GM18505 (cell line): ENCODE results near the gene LYRM9.
"Not testable (repeated sequence)": the region's sequence is repeated elsewhere in the genome, so short reads cannot be mapped to it uniquely, and the experiment has no call there.

Experiments used
- ATAC-seq: cut with Tn5 transposase; IDR thresholded peaks from one replicate; pipeline ENCODE4 v1.9.1; 2021; ENCODE audit not compliant: unreplicated experiment
- POLR2A ChIP-seq: IDR thresholded peaks from 4 replicates; pipeline ENCODE4 v1.6.1; 2011; ENCODE audit warnings: borderline replicate concordance; ENCODE audit not compliant: insufficient read depth, insufficient read length; ENCODE audit errors: extremely low read depth

LYRM9 gene

DNA sequence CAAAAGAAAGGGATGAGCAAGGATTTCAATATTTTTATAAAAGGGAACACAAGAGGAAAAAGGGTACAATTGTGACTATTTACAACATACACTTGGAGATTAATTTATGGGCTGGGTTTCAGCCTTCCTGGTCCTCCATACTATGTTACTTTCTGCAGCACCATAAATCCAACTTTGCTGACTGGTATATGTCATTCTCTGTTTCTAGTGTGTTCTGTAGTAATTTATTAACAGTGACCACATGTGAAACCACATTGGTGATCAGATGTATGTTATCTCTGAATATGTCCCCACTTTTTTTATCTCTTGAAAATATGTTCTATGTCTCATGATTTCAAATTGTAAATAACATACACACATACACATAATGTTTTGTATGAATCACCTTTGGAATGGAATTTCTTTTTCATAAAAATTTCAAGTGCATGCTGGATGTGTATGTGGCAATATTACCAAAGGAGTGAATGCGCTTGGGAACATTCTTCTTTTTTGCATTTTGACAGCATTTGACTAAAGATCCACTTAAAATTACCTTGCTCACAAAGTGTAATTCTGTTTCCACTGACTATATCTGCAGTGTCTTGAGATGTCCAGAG lies 2.9 kb upstream of the LYRM9 start:
- no peak for ATAC-seq
- no peak for TF ChIP-seq POLR2A

DNA sequence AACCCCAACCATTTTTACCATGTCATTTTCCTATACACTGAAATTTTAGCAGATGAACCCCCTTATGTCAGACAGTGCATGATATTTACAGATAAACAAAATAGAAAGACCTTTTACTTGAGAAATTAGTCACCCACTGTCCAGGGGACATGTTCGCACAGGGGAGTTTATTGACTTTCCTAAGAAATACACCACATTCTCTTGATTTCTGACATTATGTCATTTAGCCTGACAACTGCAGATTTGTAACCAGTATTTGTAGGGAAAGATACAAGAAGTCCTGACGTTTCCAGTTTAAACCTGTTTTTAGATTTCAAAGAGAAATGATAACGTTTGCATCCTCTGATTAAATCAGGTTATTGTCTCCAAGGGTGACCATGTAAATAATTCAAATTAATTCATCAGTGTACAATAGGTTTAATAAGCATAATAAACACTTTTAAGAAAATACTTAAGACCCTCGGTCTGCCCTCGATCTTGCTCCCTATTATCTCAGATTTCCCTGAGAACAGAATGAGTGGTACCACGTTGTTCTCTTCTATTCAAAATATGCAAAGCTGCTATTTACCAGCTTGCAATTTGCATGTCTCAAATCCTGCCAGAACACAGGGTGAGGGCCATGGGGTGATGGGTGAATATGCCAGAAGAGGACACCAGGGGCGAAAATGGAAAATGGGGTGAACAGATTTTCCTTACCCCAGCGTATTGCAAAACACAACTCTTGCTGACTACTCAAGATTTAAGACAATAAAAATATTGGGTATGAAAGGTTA lies 2.1 kb upstream of the LYRM9 start:
- no peak for ATAC-seq

DNA sequence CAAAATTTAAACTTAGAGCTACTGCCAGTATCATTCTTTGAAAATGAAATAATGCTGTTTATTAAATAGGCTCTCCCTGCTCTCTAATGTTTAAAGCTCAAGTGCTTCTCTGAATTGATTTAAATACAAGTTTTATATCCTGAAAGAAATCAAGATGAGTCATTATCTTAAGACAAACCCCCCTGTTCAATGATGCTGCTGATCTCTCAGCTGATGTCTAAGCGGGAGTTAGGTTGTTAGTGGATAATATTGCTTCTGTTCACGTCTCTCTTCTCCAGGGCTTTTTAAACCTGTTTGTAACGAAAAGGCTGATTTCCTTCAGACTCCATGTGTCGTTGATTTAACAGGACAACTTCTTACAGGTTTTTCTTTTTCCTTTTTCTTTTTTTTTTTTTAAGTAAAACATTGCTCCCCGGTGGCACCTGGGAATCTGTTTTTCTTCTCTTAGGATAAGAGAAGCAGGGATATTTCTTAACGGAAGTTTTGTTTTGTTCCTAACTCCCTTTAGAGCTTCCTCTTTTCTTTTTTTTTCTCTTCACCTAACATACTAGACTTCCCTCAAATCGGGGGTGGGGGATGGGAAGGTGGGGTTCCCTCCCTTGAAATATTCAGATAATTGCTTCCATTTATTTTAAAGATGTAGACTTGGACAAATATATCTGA lies 807 bp upstream of the LYRM9 start:
- no peak for TF ChIP-seq POLR2A
- ATAC-seq: no peak

More for the DNA sequence above, 2.1 kb upstream of the LYRM9 start:
- no peak for TF ChIP-seq POLR2A

DNA sequence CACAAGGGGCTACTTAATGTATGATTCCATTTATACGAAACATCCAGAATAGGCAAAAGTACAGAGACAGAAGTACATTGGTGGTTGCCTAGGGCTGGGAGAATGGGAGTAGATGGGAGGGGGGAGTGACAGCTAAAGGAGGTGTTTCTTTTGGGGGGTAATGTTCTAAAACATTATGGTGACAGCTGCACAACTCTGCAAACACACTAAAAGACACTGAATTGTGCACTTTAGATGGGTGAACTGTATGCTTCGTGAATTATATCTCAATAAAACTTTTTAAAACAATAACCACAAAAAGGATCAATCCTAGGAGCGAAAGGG lies 661 bp downstream of the LYRM9 start:
- no peak for TF ChIP-seq POLR2A
- ATAC-seq: no peak

DNA sequence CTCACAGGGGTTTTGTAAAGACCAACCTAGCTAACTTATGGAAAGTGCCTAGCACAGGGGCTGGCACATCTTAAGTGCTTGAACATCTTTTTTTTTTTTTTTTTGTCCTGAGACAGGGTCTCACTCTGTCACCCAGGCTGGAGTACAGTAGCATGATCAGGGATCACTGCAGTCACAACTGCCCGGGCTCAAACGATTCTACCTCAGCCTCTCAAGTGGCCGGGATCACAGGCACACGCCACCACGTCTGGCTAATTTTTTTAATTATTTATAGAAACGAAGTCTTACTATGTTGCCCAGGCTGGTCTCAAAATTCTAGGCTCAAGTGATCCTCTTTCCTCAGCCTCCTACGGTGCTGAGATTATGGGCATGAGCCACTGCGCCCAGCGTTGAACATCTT lies 1.3 kb downstream of the LYRM9 start:
- ATAC-seq: no peak
- no peak for TF ChIP-seq POLR2A

- no peak for ATAC-seq
These were observed 3.4 kb downstream of the LYRM9 start for GRCh38 chr17:27889711-27890251.

DNA sequence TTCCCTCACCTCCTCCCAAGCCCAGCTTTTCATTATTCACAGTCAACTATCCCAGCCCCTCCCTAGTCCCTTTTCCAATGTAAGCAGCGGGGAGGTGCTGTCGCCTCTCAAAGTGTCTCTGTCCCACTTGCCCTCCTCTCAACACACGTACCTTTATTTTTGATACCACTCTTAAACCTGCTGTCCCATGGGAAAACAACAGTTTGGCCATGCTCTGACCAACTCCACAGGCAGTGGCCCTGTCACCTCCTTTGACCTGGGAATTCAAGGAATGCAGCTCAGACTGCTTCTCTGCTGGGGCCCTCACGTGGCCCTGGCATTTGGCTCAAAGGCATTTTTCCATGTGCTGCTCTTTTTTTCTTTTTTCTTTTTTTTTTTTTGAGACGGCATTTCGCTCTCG lies 4.2 kb downstream of the LYRM9 start:
- TF ChIP-seq POLR2A: no peak
- no peak for ATAC-seq

More at GRCh38 chr17:27889711-27890251, 3.4 kb downstream of the LYRM9 start:
- no peak for TF ChIP-seq POLR2A

DNA sequence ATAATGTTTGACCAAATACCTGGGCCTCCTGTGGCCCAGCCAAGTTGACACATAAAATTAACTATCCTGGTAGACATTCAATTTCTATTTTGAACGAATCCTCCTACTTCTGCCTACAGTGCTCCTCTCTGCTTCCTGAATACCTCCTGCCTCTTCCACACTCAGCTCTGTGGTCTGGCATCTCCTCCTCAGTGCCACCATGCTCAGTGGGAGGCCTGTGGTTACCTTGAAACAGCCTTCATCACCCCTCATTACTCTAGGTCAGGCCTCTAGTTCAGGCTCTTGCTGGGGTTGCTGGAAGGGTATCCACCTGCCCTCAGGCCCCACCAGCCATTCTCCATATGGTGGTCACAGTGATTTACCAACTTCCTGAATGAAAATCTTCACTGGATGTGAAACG lies 5.1 kb downstream of the LYRM9 start:
- no peak for TF ChIP-seq POLR2A
- ATAC-seq: no peak

DNA sequence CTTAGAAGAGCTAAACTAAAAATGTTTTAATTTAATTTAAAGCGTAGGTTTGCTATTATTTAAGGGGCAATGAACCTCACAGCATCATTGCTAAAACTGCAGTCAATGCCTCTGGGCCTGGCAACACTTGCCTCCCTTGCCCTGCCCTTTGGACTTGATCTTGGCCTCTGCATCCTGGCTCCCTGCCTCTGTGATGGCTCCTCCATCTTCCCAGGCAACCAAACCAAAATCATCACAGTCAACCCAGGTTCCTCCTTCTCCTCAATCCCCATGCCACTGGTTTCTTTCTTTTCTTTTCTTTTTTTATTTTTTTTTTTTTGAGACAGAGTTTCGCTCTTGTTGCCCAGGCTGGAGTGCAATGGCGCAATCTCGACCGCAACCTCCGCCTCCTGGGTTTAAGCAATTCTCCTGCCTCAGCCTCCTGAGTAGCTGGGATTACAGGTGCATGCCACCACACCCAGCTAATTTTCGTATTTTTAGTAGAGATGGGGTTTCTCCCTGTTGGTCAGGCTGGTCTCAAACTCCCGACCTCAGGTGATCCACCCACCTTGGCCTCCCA lies 6.7 kb downstream of the LYRM9 start:
- ATAC-seq: not testable (repeated sequence)

DNA sequence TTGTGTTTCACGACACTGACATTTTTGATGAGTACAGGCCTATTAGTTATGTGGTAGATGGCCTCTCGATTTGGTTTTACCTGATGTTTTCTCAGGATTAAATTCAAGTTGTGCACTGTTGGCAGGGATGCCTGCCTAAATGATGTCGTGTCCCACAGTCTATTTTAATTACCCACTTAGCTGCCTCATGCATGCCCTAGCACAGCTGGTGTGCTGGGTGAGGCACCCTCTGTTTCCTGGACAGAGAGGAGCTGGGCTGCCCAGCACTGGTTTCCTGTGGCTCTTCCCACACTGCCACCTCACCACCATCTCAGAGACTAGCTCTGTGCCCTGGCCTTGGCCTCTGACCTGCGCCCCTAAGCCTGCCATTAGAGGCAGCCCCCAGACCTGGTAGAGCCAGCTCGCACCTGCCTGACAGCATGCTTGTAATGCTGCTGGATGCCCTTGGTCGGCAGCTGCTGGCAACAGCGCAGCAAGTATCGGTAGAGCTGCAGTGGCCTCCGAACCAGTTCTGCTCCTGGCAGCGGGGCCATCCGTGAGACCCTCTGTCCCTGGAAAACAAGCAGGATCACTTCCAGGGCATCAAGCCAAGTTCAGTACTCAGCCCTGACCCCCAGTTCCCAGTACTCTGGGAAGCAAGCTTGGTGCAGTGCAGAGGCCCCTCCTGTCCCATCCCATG lies 10.9 kb downstream of the LYRM9 start:
- TF ChIP-seq POLR2A: no peak
- no peak for ATAC-seq

DNA sequence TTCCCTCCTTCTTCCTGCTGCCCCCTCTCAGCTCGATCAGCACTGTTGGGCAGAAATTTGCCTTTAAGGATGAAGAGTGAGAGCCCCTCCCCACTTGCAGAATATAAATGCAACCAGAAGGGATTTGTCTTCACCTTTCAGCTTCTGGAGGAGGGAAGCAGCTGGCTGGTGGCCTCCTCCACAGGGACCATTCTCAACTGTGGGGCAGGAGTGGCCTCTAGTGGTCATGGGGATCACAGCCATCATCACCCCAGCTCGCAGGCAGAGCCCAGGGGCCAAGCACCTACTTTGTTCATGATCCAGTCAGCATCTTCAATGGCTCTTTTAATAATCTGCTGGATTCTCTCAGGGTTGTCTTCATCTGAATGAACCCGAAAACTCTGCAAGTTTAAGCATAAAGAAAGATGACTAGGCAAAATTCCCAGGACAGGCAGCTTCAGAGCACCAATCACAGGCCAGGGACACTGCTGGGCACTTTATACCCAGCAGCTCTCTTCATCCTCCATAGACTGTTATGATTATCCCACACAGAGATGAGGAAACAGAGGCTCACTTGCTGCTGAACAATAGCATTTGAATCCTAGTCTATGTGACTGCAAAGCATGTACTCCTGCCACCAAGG lies 13.1 kb downstream of the LYRM9 start:
- no peak for ATAC-seq
- no peak for TF ChIP-seq POLR2A

DNA sequence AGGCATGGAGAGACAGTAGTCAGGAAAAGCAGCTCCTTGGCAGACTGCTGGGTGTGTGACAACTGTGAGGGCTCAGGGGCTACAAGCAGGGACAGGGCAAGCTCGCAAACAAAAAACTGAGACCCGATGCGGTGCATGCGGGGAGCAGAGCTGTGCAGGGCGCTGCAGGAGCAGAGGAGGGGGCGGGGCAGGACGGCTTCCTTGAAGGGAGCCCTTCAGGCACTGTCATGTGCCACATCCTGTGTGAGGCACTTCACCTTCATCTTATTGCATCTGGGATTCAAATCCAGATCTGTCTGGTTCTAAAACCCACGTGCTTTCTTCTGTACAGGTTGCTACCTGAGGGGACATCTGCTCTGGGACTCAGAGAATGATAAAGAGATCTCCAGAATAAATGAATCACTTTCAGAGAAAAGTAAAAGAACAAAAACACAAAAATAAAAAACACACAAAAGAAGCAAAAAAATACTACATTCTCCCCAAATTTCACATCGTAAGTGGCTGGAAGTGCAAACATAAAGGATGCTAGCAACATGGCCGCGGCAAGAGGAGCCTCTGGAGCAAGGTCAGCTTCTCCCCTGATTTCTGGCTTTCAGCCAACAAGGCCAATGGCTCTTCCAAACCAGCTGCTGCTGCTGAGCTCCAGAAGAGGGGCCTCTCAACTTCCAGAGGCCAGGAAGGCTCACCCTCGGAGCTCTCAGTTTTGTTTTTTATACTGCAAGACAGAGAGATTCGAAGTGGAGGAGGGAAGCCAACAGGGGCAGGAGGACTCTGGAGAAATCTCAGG lies 14.2 kb downstream of the LYRM9 start:
- no peak for ATAC-seq
- TF ChIP-seq POLR2A: no peak
